GM21528 (cell line): Measurements from ENCODE around the gene LHX5.

Source experiments
- ATAC-seq: cut with Tn5 transposase; IDR thresholded peaks from one replicate; pipeline ENCODE4 v1.9.1; 2021; ENCODE audit warnings: mild to moderate bottlenecking, moderate library complexity; ENCODE audit not compliant: unreplicated experiment, low FRiP score

Gene LHX5

DNA sequence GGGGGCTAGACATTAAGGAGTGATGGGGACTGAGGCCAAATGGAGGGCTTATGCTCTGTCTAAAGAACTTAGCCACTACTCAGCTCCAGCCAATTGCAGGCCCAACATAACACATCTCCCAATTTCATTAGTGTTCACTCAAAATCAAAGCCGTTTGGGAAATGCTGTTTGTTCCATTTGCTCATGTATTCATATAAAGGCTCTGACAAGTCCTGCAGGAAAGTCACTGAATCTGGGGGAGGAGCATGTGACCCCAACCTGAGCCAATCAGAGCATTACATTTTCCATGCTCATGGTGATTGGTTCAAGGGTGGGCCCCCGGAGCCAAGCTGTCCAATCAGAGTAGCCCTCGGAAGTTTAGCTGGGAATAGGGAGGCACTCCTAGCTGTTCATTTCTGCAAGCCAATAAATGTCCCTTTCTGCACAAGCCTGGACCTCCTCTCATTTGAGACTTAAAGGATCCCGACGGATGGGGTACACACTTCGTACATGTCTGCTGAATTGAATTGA lies 28.6 kb downstream of the LHX5 start:
- no peak for ATAC-seq

DNA sequence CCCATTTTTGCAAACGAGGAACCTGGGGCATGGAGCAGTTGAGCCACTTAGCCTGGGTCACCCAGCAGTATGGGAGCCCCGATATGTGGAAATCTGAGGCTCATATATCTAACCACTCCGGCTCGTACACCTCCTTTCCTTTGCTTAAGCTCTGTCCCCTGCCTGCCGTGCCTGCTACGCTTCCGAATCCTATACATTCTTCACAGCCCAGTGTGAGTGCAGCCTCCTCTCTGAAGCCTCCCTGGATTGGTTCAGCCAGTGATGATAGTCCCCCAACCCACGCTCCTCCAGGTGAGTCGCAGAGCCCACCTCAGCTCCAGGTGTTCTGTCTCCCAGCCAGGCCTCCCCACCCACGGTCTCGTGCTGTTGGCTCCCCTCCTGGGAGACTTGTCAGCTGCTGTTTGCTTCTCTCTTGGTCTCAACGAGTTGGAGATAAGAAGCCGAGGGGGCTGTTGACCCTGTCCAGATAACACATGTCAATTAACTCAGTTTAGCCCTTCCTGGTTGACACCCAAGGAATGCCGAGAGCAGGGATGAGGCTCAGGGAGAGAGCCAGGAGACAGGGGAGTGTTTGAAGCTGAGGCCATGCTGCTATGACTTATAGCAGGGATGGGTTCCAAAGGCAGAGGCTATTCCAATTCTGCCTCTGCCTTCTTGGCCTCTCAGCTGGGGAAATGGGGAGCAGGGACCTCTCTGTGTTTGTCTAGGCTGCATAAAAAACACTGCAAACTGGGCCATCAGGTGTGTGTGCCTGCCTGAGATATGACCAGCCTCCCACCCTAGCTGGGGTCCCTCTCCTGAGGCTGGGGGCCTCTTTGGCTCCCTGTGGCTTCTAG lies 30.5 kb downstream of the LHX5 start:
- ATAC-seq, result no peak

DNA sequence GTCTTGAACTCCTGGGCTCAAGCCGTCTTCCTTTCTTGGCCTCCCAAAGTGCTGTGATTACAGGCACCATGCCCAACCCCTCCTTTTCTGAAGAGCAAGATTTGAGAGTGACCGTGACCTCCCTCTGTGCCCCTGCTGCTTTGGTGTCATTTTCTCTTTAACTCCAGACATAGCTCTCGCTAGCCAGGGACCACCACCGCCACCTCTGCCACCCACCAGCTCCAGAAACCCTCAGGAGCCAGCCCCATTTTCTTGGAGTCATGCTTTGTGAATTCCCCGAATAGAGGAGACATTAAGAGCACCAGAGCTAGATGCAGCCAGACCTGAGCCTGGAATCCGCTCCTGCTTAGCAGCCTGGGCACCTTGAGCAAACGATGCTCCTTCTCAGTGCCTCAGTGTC lies 31.3 kb downstream of the LHX5 start:
- ATAC-seq, result no peak

DNA sequence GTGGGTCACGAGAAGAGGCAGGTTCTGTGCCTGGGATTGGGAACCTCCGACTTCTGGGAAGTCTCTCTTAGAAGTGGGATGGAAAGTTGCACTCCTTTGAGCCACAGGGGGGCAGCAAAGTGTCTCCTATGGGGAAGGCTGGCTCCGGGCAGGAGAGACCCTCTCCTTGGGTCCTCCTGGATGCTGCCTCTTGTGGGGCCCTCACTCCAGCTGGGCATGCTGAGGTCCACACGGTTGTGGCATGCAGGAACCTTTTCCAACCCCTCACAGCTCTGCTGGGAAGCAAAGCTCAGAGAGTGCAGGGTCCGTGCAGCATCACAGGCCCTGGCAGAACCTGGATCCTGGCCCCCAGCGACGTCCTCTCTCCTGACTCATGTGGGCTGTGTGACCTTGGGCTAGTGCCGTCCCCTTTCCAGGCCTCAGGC lies 32.1 kb downstream of the LHX5 start:
- ATAC-seq, result no peak

DNA sequence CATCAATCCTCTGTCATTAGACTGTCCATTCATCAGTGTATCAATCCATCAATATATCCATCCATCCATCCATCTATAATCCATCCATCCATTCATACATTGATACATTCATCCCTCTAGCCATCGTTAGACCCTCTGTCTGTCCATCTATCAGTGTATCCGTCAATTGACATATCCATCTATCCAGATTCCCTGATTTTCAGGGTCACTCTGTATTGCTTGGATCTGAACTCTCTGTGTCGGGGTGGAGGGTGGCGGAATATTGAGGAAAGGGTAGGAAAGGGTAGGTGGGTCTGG lies 32.4 kb downstream of the LHX5 start:
- ATAC-seq, result no peak

DNA sequence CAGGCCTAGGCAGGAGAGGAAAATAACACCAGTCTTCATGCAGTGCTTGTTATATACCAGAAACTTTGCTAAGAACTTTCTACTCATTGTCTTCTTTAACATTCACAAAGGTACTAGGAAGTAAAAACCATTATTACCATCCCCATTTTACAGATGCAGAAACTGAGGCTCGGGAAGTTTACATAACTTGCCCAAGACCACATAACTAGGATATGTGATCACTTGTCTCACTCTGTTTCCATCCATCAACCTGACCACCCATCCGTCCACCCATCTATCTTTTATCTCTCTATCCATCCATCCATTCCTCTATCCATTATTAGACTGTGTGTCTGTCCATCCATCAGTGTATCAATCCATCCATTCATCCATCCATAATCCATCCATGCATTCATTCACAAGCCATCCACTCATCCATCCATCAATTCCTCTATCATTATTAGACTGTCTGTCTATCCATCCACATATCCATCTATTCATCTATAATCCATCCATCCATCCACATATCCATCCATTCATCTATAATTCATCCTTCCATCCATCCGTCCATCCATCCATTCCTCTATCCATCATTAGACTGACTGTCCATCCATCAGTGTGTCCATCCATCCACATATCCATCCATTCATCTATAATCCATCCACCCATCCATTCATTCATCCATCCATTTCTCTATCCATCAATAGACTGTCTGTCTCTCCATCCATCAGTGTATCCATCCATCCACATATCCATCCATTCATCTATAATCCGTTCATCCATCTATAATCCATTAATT lies 33.0 kb downstream of the LHX5 start:
- ATAC-seq, result no peak

DNA sequence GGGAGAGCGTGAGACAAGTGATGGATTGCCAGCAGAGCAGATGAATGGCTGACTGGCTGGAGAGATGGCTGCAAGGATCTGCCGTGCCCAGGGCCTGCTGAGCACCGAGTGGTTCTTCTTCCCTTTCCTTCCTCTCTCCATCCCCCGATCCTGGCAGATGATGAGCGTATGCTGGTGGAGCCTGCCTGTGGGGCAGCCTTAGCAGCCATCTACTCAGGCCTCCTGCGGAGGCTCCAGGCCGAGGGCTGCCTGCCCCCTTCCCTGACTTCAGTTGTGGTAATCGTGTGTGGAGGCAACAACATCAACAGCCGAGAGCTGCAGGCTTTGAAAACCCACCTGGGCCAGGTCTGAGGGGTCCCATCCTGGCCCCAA lies 34.0 kb downstream of the LHX5 start:
- no peak for ATAC-seq

DNA sequence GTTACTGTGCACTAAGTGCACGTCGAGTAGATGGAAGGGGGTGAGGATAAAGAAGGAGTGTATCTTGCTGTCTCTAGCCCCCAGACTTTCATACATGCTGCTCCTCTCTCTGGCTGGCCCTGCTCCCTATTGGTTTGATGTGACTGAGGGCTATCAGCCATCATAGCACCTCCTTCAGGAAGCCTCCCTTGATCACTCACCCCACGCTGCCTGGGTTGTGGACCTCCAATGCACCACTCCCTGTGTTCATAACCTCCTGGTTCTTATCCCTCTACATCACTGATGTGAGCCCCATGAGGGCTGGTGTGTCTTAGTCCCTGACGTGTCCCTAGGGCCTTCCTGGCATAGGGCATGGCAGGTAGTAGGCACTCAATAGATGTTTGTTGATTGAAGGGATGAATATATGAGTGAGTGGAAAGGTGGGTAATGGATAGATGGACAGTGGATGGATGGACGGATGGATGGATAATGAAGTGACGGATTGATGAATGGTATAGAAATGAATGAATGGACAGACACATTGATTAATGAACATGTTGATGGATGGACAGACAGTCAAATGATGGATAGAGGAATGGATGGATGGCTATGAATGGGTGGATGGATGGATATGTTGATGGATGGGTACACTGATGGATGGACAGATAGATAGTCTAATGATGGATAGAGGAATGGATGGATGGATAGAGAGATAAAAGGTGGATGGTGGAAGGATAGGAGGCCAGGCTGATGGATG lies 34.5 kb downstream of the LHX5 start:
- no peak for ATAC-seq

DNA sequence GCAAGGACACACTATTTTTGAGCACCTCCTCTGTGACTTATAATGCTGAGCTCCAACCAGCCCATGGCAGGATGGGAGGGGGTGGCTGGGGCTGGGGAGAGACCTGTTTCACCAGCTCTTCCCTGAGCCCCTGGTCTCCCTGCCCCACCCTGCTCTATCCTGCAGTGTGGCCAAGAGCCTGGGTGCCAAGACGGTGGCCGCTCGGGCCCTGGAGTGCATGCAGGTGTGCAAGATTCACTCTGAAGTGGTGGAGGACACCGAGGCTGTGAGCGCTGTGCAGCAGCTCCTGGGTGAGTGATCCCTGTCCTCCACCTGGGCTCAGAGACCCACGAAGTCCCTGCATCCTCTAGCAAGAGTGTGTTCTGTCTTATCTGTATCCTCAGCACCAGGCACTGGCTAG lies 35.1 kb downstream of the LHX5 start:
- ATAC-seq, result no peak

DNA sequence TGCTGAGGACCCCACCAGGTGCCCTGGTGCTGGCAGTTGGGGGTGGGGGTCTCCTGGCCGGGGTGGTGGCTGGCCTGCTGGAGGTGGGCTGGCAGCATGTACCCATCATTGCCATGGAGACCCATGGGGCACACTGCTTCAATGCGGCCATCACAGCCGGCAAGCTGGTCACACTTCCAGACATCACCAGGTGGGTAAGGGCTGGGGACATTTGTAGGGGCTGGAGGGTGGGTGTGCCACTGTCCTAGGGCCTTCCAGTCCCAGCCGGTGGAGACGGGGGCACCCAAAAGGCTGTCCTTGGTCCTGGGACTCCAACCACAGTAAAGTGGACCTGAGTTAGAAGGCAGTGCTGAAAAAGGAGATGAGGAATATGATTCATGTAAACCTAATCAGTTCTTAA lies 36.3 kb downstream of the LHX5 start:
- ATAC-seq, result no peak

DNA sequence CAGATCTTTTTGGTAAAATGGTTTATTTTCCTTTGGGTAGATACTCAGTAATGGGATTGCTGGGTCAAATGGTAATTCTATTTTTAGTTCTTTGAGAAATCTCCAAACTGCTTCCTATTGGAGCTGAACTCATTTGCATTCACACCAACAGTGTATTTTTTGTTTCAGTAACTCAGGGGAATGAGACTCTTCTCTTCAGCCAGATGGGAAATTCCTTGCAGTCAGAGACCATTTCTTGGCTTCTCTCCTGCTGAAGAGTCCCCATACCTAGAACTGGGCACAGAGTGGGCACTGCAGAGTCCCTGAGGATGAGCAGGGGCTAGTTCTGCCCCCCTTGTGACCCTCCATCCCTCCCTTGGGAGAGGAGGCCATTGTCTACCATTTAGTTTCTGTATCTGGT lies 38.7 kb downstream of the LHX5 start:
- ATAC-seq, result no peak

DNA sequence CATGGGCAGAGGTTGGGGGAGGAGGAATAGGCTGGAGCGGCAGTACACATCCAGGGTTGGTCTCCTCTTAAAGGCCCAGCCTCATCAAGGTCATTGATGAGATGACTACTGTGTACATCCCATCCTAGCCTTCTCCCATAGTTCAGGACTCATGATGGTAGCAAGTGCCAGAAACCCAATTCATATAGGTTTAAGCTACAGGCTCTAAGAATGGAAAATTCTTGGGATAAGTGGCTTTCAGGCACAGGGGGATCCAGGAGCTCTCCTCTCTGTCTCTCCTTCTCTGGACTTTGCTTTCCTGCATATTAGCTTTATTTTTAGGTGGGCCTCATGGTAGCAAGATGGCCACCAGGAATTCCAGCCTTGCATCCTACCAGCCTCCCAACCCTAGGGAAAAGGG lies 43.2 kb downstream of the LHX5 start:
- no peak for ATAC-seq

DNA sequence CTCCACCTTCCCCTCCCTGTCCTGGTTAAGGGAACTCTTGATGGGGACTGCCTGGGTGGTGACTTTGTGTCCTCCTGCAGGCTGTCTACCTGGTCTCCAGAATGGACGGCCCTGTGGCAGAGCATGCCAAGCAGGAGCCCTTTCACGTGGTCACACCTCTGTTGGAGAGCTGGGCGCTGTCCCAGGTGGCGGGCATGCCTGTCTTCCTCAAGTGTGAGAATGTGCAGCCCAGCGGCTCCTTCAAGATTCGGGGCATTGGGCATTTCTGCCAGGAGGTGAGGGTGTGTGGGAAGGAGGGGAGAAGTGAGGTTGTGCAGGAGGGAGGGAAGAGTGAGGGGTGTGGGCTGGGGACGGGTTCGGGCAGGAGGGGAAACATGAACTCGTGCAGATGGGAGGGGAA lies 43.8 kb downstream of the LHX5 start:
- no peak for ATAC-seq

DNA sequence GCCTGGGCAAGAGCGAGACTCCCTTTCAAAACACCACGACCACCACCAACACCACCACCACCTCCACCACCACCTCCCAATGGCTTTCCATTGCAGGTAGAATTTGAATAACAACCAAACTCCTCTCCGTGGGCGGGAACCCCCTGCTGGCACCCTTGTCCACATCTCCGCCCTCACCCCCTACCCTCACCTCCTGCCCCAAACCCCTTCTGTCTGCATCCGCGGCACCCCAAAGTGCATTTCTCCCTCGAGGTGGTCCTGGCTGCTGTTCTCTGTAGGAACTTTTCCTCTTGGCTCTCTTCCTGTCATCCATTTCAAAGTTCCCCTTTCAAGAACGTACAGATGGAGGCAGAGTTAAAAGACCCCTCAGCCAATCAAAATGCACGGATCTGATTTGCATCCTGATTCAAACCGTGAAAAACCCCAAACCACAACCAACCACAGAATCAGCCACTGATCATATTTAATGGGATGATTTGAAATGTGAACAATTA lies 45.7 kb downstream of the LHX5 start:
- no peak for ATAC-seq

DNA sequence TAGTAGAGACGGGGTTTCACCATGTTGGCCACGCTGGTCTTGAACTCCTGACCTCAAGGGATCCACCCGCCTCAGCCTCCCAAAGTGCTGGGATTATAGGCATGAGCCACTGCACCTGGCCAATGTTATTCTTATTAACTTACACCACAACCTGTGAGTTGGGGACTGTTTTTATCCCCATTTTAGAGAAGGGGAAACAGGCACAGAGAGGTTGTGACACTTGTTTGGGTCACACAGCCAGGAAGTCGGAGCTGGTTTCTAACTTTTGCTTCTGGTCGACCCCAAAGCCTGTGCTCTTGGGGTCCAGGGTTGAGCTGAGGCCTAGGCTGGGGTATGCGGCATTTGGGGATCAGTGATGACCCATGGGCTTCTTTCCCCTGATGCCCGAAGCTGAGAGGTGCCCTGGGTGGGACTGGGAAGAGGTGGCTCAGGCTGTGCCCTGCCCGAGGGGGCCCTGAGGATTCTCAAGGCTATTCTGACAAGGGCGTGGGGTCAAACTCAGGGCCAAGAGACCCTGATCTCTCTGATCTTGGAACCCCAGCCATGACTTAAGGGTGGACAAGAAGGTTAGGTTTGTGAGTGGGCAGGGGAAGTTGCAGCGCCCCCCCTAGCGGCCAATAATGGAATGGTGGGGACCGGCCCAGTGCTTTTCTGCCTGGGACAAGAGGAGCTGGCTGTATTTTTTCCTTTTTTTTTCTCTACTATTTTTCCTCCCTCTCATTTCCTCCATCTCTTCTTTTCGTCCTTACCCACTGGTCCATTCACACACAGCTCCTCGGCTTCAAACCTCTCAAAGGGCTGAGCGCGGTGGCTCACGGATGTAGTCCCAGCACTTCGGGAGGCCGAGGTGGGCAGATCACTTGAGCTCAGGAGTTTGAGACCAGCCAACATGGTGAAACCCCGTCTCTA lies 46.5 kb downstream of the LHX5 start:
- ATAC-seq, result no peak

DNA sequence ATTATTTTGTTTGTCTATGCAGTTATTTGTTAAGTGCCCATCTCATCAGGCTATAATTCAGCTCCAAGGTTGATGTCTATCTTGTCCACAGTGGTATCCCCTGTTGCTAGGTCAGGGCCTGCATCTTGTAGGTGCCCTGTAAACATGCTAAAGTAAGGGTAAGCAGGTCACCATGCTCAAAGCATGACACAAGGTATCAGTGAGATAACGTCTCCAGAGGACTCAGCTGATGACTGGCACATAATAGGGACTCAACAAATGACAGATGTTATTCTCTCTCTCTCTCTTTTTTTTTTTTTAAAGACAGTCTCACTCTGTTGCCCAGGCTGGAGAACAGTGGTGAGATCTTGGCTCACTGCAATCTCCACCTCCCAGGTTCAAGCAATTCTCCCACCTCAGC lies 47.2 kb downstream of the LHX5 start:
- ATAC-seq, result no peak

DNA sequence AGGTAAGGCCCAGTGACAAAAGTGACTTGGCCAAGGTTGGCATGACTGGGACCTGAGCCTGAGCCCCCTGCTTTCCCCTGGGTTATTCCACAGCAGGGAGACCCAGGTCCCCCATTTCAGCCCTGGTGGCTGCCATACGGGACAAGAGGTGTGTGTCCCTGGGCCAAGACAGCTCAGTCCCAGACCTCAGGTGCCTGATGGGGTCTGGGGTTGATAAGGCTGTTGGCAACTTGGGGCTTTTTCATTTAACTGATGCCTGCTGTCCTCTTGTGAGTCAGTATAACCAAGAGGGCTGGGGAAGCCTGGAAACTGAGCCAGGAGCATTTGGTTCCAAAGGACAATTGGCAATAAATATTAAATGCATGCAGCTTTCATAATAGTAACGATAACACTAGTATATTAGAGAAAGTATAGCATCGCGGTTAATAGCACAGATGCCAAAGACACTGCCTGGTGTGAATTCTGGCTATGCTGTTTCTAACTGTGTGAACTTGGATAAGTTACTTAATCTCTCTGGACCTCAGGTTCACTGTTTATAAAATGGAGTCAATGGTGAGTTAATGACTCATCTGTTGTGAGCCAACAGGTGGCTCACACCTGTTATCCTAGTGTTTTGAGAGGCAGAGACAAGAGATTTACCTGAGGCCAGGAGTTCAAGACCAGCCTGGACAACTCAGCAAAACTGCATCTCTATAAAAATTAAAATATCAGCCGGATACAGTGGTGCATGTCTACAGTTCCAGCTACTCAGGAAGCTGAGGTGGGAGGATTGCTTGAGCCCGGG lies 48.6 kb downstream of the LHX5 start:
- no peak for ATAC-seq

DNA sequence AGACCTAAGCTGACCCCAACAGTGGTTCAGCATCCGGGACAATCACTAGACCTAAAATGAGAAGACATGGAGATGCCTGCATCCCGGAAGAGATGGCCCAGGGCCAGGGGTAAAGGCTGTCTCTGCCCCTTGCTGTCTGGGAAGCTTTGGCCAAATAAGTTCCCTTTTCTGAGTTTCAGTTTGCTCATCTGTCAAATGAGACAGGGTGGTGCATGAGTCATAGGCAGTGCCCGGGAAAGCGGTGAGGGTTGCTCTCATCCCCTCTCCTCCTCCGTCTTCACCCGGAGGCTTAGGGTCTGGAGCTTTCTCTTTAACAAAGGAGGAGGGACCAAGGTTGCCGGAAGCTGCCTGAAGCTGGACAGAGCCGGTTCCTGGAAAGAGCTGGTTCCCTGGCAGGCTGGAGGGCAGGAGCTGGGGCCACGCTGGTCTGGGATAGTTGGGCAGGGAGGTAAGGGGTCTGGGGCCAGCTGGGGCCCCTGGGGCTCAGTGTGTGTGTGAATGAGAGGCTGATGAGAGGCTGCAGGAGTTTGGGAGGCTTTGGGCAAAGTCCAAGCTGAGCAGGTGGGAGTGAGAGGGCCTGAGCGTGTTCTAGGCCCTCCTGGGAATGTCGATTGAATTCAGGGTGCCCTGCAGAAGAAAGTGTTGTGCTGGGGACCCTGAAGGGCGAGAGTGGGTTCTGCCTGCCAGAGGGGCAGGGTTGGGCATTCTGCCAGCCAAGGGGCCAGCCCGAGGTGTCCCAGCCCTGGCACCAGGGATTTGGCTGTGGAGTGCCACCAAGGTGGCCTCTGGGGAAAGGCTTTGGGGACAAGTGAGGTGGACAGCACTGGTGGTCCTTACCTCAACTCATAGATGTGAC lies 49.4 kb downstream of the LHX5 start, which contains the start of gene SDSL:
Gene SDSL, plus strand, starts transcription at position 351 of the 856 bp plus-strand sequence. CDS start 5,603 bp downstream, outside the sequence.
- ATAC-seq, result peak; percentile 86
